GM18861 (cell line): Measurements from ENCODE around the gene PTPRQ.

ENCODE experiments used
- ATAC-seq: cut with Tn5 transposase; IDR thresholded peaks from one replicate; pipeline ENCODE4 v1.9.1; 2021; ENCODE audit not compliant: unreplicated experiment

PTPRQ gene

DNA sequence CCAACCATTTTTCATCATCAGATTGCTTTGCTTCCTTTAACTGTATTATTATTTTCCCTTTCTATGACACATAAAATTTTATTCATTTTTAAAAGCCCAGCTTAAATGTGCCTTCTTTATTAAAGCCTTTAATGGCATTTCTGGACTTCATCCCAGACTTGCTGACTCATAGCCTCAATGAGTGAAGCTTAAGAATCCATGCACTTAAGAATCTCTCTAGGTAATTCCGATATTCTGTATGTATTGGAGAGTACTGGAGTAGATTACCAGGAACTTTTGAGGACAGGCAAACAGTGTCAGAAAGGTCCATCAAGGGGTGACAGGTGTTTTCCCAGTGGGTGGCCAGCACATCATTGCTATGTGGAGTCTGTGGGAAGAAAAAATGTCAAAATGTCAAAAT is 107.9 kb downstream of the PTPRQ start:
- ATAC-seq, result no peak

- no peak for ATAC-seq
Measured at GRCh38 chr12:80553316-80553715, 109.3 kb downstream of the PTPRQ start.

DNA sequence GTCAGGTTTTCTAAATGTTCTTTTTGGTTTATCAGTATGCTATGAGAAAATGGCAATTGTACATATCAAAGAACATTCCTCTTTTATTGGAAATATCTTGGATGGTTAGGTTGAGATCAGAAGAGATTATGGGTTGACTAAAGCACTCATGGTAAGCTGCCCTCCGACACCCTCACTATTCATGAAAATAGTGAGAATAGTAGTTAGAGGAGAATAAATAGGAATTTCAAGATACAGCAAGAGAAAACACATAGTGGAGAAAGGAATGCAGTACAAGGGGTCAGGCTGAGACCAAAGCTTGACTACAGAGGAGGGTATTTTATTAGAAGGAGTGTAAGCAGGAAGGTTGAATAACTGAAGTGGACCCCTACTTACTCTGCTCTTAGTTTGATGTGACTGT is 112.5 kb downstream of the PTPRQ start:
- ATAC-seq, result no peak

- no peak for ATAC-seq
Measured at GRCh38 chr12:80559766-80560165, 115.7 kb downstream of the PTPRQ start.

DNA sequence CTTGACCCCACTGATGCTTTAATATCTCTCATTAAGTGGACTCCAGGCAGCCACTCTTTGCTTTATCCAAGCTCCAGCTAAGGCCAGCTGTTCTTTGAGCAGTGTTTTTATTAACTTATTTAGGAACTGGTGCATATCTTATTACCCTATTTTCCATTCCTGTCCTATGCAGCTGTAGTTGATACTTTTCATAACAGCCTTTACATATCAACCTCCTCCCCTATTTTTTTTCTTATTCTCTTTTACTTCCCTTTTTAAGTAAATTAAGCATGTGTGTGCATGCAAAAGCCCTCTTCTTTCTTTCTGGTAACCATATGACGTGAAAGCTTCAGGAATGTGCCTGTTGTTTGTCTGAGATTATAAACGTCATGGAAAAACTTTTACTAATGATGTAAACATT is 121.2 kb downstream of the PTPRQ start:
- ATAC-seq, result no peak

DNA sequence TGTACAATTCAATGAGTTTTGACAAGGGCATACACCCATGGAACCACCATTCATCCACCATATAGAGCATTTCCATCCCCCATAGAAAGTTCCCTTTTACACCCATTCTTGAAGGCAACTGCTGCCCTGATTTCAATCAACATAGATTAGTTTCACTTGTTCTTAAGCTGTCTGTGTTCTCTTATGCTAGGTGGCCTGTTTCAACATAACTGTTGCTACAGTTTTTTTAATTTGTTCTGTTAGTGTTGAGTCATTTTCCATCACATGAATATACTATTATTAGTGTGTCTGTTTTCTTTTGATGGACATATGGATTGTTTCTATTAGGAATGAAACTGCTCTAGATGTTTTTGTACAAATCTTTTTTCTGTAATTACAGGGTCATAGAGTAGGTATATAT is 123.4 kb downstream of the PTPRQ start:
- no peak for ATAC-seq

- ATAC-seq, result no peak
Measured at GRCh38 chr12:80576641-80577418, 132.8 kb downstream of the PTPRQ start.

DNA sequence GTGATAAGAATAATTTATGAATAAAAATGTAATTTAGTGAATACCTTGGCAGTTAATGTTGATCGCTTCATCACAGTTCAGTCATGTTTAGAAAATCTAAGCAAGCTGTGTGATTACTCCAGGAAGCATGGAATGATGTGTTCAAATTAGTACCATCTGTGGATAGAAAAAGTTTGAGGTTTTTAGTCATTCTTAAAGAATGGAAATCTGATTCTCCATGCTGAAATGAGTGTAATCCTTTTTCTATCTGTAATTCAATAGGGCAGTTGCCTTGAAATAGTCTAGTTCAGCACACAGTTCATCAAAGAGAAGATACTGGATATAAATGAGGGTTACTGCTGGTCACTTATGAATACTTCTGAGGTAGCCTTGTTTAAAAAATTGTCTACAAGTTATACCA is 136.2 kb downstream of the PTPRQ start:
- no peak for ATAC-seq

DNA sequence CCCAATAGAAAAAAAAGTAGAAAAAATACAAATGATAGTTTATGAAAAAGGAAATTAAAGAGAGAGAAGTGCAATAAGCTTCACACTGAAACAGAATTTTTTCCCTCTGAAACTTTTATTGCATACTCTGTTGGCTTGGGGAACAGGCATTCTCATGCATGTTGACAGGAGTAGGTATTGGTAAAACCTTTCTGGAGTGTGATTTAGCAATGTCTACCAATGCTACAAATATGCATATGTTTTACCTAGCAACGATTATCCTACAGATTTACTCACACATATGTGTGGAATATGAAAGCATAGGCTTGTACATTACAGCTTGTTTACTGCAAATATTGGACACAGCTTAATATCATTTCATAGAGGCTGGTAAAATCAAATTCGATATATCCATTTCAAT is 137.7 kb downstream of the PTPRQ start:
- no peak for ATAC-seq

GRCh38 chr12:80582431-80582830 is 138.4 kb downstream of the PTPRQ start:
- no peak for ATAC-seq

DNA sequence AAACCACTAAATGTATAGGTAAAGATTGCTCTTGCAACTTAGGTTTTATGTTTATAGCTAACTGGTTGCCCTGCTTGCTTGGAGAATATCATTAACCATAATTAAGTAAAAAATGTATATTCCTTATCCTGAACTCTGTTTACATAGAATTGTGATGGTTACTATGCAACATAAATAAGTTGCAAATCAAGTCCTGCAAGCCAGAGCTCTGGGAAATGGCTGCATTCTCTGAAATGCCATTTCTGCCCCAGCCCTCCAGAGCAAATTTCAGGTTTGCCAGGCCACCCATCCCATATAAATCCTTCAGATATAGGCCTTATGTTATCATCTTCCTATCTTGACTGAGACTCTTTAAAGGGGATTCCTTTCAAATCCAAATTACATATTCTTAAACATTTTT is 145.0 kb downstream of the PTPRQ start:
- ATAC-seq, result no peak

DNA sequence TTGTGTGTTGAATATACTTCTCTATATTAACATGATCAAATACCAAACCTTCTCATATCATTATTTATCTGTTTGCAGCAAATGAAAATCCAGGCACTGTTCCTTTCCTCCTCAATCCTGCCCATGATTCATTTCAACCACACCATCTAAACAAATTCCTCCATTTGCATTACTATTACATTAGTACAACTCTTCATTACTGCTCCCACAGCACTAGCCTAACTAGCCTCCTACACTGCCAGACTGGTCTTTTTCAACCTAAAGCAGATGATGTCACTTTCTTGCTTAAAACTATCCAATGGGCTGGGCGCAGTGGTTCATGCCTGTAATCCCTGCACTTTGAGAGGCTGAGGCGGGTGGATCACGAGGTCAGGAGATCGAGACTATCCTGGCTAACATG is 146.1 kb downstream of the PTPRQ start:
- no peak for ATAC-seq

GRCh38 chr12:80593766-80594165 is 149.7 kb downstream of the PTPRQ start:
- ATAC-seq, result no peak

GRCh38 chr12:80596509-80596908 is 152.5 kb downstream of the PTPRQ start:
- no peak for ATAC-seq

DNA sequence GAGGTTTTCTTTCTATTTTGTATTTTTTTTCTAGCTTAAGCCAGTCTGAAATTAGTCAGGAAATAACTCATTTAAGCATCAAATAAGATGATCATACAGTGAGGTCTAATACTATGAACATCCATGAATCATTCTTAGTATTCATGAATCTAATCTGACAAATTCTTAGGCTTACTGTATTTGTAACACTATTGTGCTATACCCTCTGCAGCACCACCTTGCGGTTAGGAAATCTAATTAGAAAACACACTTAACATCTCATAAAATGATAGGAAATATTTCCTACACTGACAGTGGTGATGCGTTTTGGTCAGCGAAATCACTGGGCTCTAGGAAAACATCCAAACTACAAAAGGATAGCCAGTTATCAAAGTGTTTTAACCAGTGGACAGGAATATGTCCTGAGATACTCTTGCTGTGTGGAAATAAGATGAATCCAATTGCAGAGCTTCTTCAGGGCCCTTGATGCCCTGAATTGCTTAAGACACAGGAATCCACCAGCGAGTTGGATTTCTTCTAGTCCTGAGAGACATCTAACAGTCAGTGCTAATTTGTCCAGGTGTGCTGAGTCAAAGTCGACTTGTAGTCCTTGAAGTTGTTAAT is 154.1 kb downstream of the PTPRQ start:
- ATAC-seq, result no peak

DNA sequence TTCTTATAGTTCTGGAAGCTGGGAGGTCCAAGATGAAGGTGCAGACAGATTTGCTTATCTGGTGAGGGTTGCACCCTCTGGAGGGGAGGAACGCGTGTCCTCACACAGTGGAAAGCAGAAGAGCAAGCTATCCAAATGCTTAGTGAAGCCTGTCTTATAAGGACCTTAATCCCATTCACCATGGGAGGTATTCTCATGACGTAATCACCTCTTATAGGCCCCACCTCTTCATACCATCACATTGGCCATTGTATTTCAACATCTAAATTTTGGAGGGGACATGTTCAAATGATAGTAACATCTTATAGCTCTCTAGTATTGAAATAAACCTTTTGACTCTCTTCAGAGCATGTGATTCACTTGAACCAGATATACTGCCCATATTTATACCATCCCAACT is 158.4 kb downstream of the PTPRQ start:
- no peak for ATAC-seq

DNA sequence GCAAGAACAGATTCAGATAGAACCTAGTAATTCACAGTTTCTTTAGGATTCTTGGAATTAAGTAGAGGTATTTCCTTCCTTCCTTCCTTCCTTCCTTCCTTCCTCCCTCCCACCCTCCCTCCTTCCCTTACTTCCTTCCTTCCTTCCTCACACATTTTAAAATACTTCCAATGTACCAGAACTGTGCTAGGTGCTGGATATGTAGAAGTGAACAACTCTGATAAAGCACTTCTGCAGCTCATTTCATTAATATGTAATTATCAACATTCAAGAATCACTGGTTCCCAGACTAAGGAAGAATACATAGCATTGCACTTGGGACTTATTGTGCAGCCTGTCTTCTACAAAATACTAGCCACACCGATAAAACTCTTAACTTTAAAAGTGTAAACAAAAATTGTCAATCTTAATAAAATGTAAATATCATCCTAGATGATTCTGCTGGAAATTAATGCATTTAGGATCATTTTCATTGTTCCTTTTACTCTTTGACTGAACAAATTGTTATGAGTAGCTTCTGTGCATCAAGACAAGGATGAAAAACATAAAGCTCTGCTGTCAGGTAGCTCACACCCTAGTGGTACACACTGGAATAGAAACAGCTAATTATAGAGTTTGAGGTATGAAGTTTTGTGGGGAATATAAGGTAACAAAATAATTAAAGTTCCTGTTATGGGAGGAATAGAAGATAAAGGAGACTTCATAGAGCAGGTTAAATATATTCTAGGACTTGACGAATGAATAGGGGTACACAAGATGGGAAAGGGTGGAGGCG is 163.5 kb downstream of the PTPRQ start:
- ATAC-seq, result peak; percentile 46

DNA sequence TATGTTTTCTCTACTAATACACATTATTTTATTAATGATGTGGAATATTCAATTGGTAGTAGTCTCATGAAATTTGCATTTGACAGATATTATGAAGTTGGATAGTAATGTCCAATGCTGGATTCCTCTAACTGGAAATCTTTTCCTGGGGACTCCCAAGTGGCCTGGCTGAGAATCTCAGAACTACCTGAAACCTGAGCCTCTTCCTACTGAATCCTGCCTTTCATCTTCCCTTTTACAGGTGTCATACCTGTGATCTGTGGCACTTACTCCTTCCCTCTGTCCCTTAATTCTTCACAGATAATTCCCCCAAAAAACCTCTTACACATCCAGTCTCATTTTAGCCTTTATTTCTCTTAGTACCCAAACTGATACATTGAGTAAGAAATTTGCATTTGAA is 173.7 kb downstream of the PTPRQ start:
- no peak for ATAC-seq

DNA sequence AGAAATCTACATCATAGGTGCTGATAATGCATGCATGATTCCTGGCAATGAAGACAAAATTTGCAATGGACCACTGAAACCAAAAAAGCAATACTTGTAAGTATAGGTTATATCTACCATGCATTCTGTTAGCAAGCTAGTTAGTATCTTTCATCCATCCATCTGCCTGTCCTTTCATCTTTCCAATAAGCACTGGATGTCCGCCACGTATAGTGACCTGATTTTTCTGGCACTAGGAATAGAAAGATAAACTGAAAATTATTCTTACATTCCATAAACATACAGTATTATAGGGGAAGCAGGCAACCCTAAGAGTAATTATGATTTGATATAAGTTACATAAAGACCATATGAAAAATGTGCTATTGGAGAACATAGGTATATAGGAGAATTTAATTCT is 176.2 kb downstream of the PTPRQ start:
- ATAC-seq, result no peak

DNA sequence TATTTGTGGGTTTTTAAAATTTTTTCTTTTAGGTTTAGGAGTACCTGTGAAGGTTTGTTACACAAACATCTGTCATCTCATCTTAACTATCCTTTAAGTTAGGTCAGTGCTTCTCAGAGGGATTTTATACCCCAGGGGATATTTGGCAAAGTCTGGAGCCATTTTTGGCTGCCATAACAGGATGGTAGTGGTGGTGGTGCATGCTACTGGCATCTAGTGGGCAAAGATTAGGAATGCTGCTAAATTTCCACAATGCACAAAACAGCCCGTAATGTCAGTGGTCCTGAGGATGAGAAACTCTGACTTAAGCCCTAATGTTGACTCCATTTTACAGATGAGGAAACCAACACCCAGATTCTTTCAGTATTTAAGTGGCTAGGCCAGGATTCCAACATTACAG is 178.2 kb downstream of the PTPRQ start:
- no peak for ATAC-seq

GRCh38 chr12:80625051-80625450 is 181.0 kb downstream of the PTPRQ start:
- ATAC-seq, result no peak

GRCh38 chr12:80625901-80626300 is 181.9 kb downstream of the PTPRQ start:
- no peak for ATAC-seq
